ENCODE results near the gene CKB. TPM values are rescaled to one million over a fixed set of nuclear protein-coding genes. Genes with fewer than 3 reads are reported as not detected.

CKB gene
- polyA plus RNA-seq, 3 donors = 185 to 228 (median 194) TPM

- DNase-seq = no peak
Observed at GRCh38 chr14:103541709-103542604, 19.3 kb upstream of the CKB start.

- DNase-seq = no peak
Observed at GRCh38 chr14:103540821-103541708, 18.4 kb upstream of the CKB start.

- DNase-seq = no peak
Observed at GRCh38 chr14:103539056-103539825, 16.6 kb upstream of the CKB start.

- DNase-seq = no peak
Observed at GRCh38 chr14:103538291-103539055, 15.8 kb upstream of the CKB start.

GRCh38 chr14:103537175-103537990, 14.8 kb upstream of the CKB start:
- DNase-seq = no peak

- no peak for DNase-seq
Observed at GRCh38 chr14:103536693-103537092, 14.1 kb upstream of the CKB start.

GRCh38 chr14:103535891-103536565, 13.4 kb upstream of the CKB start:
- no peak for DNase-seq

GRCh38 chr14:103535081-103535890, 12.7 kb upstream of the CKB start:
- no peak for DNase-seq

GRCh38 chr14:103534576-103535061, 12.0 kb upstream of the CKB start:
- no peak for DNase-seq

GRCh38 chr14:103533999-103534575, 11.5 kb upstream of the CKB start:
- DNase-seq = no peak

- DNase-seq = no peak
Observed at GRCh38 chr14:103533137-103533998, 10.7 kb upstream of the CKB start.

- DNase-seq = no peak
Observed at GRCh38 chr14:103532216-103533136, 9.8 kb upstream of the CKB start.

GRCh38 chr14:103531421-103532215, 9.0 kb upstream of the CKB start:
- no peak for DNase-seq

- no peak for DNase-seq
Observed at GRCh38 chr14:103530831-103531230, 8.2 kb upstream of the CKB start.

GRCh38 chr14:103530390-103530789, 7.8 kb upstream of the CKB start:
- DNase-seq = no peak
